ENCODE results near the gene GADD45G.

GADD45G gene

GRCh38 chr9:89654025-89654662, 49.3 kb downstream of the GADD45G start:
- no peak for DNase-seq (ENCODE audit: low spot score)

DNA sequence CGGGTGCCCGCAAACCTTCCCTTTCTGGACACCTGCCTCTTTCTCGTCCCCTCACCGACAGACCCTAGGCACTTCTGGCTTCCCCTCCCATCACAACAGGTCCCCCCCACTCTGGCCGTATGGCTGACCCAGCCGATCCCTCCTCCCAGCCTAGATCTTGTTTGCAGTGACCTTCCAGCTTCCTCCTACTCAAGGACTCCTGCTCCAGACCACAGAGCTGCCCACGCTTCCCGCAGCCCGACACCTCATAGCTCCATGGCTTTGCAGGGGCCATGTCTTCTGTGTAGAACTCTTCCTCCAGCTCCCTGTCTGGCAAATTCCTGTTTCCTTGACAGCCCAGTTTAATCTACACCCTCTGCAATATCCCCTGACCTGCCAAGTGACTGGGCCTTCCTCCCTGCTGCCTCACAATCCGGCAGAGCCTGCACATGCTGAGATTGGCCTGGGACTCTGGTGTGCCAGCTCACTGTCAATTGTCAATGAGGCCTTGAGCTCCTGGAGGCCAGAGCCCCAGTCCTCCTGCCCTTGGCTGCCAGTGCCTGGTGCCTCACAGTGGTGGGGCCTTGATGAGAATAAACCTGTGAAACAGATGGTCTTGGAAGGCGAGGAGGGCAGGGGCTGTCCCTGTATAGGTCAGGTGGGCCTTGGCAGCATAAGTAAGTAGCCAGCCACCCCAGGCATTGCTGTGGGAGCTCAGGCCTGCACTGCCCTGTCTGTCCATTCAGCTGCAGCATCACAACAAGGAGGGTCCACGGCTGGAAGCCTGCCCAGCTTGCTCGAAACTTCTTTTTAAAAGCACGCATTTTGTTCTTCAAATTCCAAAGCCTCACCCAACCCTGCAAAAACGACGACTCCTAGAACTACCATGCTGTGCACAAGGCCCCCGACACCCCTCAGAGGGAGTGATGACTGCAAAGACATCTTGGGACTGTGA, 50.5 kb downstream of the GADD45G start:
- no peak for DNase-seq (ENCODE audit: low spot score)
